NCI-H446 (cell line): ENCODE results near the gene CLCN7.

Experiments
- DNase-seq, 2 experiments: peaks; one replicate each; lab custom pipeline; 2025; lab: John Stamatoyannopoulos, UW

The CLCN7 gene

GRCh38 chr16:1474796-1475551 is at the start of gene CLCN7:
Gene CLCN7 (minus strand): TSS chr16:1475028. CDS start chr16:1474974, 54 bp downstream.
- peak; percentile 59 to 81 for DNase-seq

GRCh38 chr16:1524366-1524765 is 49.5 kb upstream of the CLCN7 start:
- DNase-seq: no peak

GRCh38 chr16:1523581-1524245 is 48.9 kb upstream of the CLCN7 start:
- DNase-seq: no peak

- no peak for DNase-seq
Measured at GRCh38 chr16:1520461-1520860, 45.6 kb upstream of the CLCN7 start.

GRCh38 chr16:1519831-1520230 is 45.0 kb upstream of the CLCN7 start:
- DNase-seq: no peak

GRCh38 chr16:1518626-1519135 is 43.9 kb upstream of the CLCN7 start:
- DNase-seq: no peak

- no peak for DNase-seq
Measured at GRCh38 chr16:1514507-1514906, 39.7 kb upstream of the CLCN7 start.

- no peak for DNase-seq
Measured at GRCh38 chr16:1512774-1513173, 37.9 kb upstream of the CLCN7 start.

- DNase-seq: no peak
Measured at GRCh38 chr16:1511662-1512569, 37.1 kb upstream of the CLCN7 start.

- DNase-seq: no peak
Measured at GRCh38 chr16:1510941-1511351, 36.1 kb upstream of the CLCN7 start.

- no peak for DNase-seq
Measured at GRCh38 chr16:1510272-1510671, 35.4 kb upstream of the CLCN7 start.

- no peak for DNase-seq
Measured at GRCh38 chr16:1509307-1510221, 34.7 kb upstream of the CLCN7 start.

- no peak for DNase-seq
Measured at GRCh38 chr16:1508494-1509187, 33.8 kb upstream of the CLCN7 start.

GRCh38 chr16:1506494-1507213 is 31.8 kb upstream of the CLCN7 start:
- no peak for DNase-seq

- no peak for DNase-seq
Measured at GRCh38 chr16:1505912-1506311, 31.1 kb upstream of the CLCN7 start.

GRCh38 chr16:1505073-1505844 is 30.4 kb upstream of the CLCN7 start:
- no peak for DNase-seq

- DNase-seq: no peak
Measured at GRCh38 chr16:1503110-1503955, 28.5 kb upstream of the CLCN7 start.
